ENCODE measurements around the gene SLC6A2.
A peak's percentile ranks its signal among the peaks of the same experiment; 100 is the strongest.
"Not testable (repeated sequence)": the region's sequence is repeated elsewhere in the genome, so short reads cannot be mapped to it uniquely, and the experiment has no call there.

The SLC6A2 gene

GRCh38 chr16:55710466-55710865, 54.7 kb downstream of the SLC6A2 start:
- DNase-seq (ENCODE audit: low read depth in 2 of 2), result no peak

GRCh38 chr16:55711959-55712876, 56.4 kb downstream of the SLC6A2 start:
- DNase-seq (ENCODE audit: low read depth in 2 of 2), result peak in 1 of 2 donors; percentile 29

GRCh38 chr16:55713103-55713502, 57.3 kb downstream of the SLC6A2 start:
- DNase-seq (ENCODE audit: low read depth in 2 of 2), result no peak

- no peak for DNase-seq (ENCODE audit: low read depth in 2 of 2)
These were observed 61.5 kb downstream of the SLC6A2 start for GRCh38 chr16:55717326-55717725.

- DNase-seq (ENCODE audit: low read depth in 2 of 2), result no peak
These were observed 69.4 kb downstream of the SLC6A2 start for GRCh38 chr16:55725055-55725777.

GRCh38 chr16:55728797-55729196, 73.0 kb downstream of the SLC6A2 start:
- no peak for DNase-seq (ENCODE audit: low read depth in 2 of 2)

GRCh38 chr16:55730115-55730514, 74.3 kb downstream of the SLC6A2 start:
- no peak for DNase-seq (ENCODE audit: low read depth in 2 of 2)

- DNase-seq (ENCODE audit: low read depth in 2 of 2), result no peak
These were observed 76.7 kb downstream of the SLC6A2 start for GRCh38 chr16:55732496-55732895.

- DNase-seq (ENCODE audit: low read depth in 2 of 2), result no peak
These were observed 78.9 kb downstream of the SLC6A2 start for GRCh38 chr16:55734665-55735064.

GRCh38 chr16:55735120-55735781, 79.5 kb downstream of the SLC6A2 start:
- no peak for DNase-seq (ENCODE audit: low read depth in 2 of 2)

GRCh38 chr16:55736671-55737070, 80.9 kb downstream of the SLC6A2 start:
- no peak for DNase-seq (ENCODE audit: low read depth in 2 of 2)

GRCh38 chr16:55737318-55737717, 81.5 kb downstream of the SLC6A2 start:
- DNase-seq (ENCODE audit: low read depth in 2 of 2), result no peak

- no peak for DNase-seq (ENCODE audit: low read depth in 2 of 2)
These were observed 82.2 kb downstream of the SLC6A2 start for GRCh38 chr16:55737966-55738365.

GRCh38 chr16:55746081-55746480, 90.3 kb downstream of the SLC6A2 start:
- DNase-seq (ENCODE audit: low read depth in 2 of 2), result no peak

- no peak for DNase-seq (ENCODE audit: low read depth in 2 of 2)
These were observed 92.0 kb downstream of the SLC6A2 start for GRCh38 chr16:55747785-55748184.

- DNase-seq (ENCODE audit: low read depth in 2 of 2), result not testable (repeated sequence)
These were observed 96.8 kb downstream of the SLC6A2 start for GRCh38 chr16:55752465-55753144.

GRCh38 chr16:55753145-55753631, 97.4 kb downstream of the SLC6A2 start:
- not testable (repeated sequence) for DNase-seq (ENCODE audit: low read depth in 2 of 2)

Measured in stimulated activated CD8-positive, alpha-beta memory T cell treated with anti-CD3 and anti-CD28 coated beads, Interleukin-7, amount 100 ng/mL, for 4 hours (primary cell).